Nephron (organoid): ENCODE measurements around the gene UNC5B.

ENCODE experiments used
- H3K27ac Mint-ChIP-seq, 3 experiments: 2 replicates each; pipeline ENCODE4 v1.8.0; 2020; ENCODE audit warnings: mixed read lengths in 3 of 3, mild to moderate bottlenecking in 2 of 3, moderate library complexity in 1 of 3
- H3K27me3 Mint-ChIP-seq: 2 replicates; pipeline ENCODE4 v1.8.0; 2021; ENCODE audit warnings: low read depth, mild to moderate bottlenecking, moderate library complexity, mixed read lengths
- H3K36me3 Mint-ChIP-seq: 2 replicates; pipeline ENCODE4 v1.8.0; 2020; ENCODE audit warnings: low read depth, mixed read lengths
- H3K4me1 Mint-ChIP-seq: 2 replicates; pipeline ENCODE4 v1.8.0; 2020; ENCODE audit warnings: mixed read lengths
- H3K4me3 Mint-ChIP-seq, 3 experiments: 2 replicates each; pipeline ENCODE4 v1.8.0; 2020; ENCODE audit warnings: mild to moderate bottlenecking in 3 of 3, mixed read lengths in 3 of 3, moderate library complexity in 2 of 3
- H3K9me3 Mint-ChIP-seq: 2 replicates; pipeline ENCODE4 v1.8.0; 2020; ENCODE audit warnings: mixed read lengths
- CTCF ChIP-seq, 3 experiments: fragments of 200-600 bp; sonication (generic); IDR thresholded peaks; one replicate each; pipeline ENCODE4 v1.5.0; 2021; ENCODE audit warnings: antibody characterized with exemption in 3 of 3; ENCODE audit not compliant: unreplicated experiment in 3 of 3

The UNC5B gene

GRCh38 chr10:71336632-71337031, 124.3 kb downstream of the UNC5B start:
- Mint-ChIP-seq H3K27ac (peak overlapping the region; percentile 4 to 75 (median 37)), H3K4me3 (no peak overlapping the region), H3K36me3 (no peaks in the 10 kb centered on the region), H3K4me1 (peaks cover 37% of the 10 kb centered on the region), H3K9me3 (no peaks in the 10 kb centered on the region), H3K27me3 (peaks cover 12% of the 10 kb centered on the region)
- no peak for TF ChIP-seq CTCF (IDR thresholded peaks at IDR 0.05; ENCODE audit: unreplicated experiment in 3 of 3)

GRCh38 chr10:71337219-71337701, 124.9 kb downstream of the UNC5B start:
- peaks cover 12% of the 10 kb centered on the region for H3K27me3 Mint-ChIP-seq
- no peaks in the 10 kb centered on the region for H3K36me3 Mint-ChIP-seq
- no peak for TF ChIP-seq CTCF (IDR thresholded peaks at IDR 0.05; ENCODE audit: unreplicated experiment in 3 of 3)
- no peak overlapping the region for H3K4me3 Mint-ChIP-seq
- no peaks in the 10 kb centered on the region for H3K9me3 Mint-ChIP-seq
- H3K4me1 Mint-ChIP-seq: peaks cover 40% of the 10 kb centered on the region
- peak overlapping the region in 2 of 3 experiments; percentile 38 to 75 for H3K27ac Mint-ChIP-seq

GRCh38 chr10:71338728-71339495, 126.5 kb downstream of the UNC5B start:
- Mint-ChIP-seq H3K9me3 (no peaks in the 10 kb centered on the region), H3K4me3 (no peak overlapping the region), H3K27ac (peak overlapping the region in 1 of 3 experiments; percentile 16), H3K36me3 (no peaks in the 10 kb centered on the region), H3K4me1 (peaks cover 36% of the 10 kb centered on the region), H3K27me3 (peaks cover 12% of the 10 kb centered on the region)
- TF ChIP-seq CTCF (IDR thresholded peaks at IDR 0.05; ENCODE audit: unreplicated experiment in 3 of 3): no peak

GRCh38 chr10:71339796-71340589, 127.6 kb downstream of the UNC5B start:
- peaks cover 12% of the 10 kb centered on the region for H3K27me3 Mint-ChIP-seq
- no peak overlapping the region for H3K4me3 Mint-ChIP-seq
- no peaks in the 10 kb centered on the region for H3K36me3 Mint-ChIP-seq
- H3K4me1 Mint-ChIP-seq: peaks cover 40% of the 10 kb centered on the region
- peak overlapping the region in 1 of 3 experiments; percentile 2 for H3K27ac Mint-ChIP-seq
- TF ChIP-seq CTCF (IDR thresholded peaks at IDR 0.05; ENCODE audit: unreplicated experiment in 3 of 3): no peak
- H3K9me3 Mint-ChIP-seq: no peaks in the 10 kb centered on the region

GRCh38 chr10:71342573-71343391, 130.4 kb downstream of the UNC5B start:
- H3K4me1 Mint-ChIP-seq: peaks cover 45% of the 10 kb centered on the region
- no peak overlapping the region for H3K4me3 Mint-ChIP-seq
- H3K27ac Mint-ChIP-seq: peak overlapping the region; percentile 54 to 63 (median 61)
- no peak for TF ChIP-seq CTCF (IDR thresholded peaks at IDR 0.05; ENCODE audit: unreplicated experiment in 3 of 3)
- no peaks in the 10 kb centered on the region for H3K27me3 Mint-ChIP-seq
- H3K9me3 Mint-ChIP-seq: no peaks in the 10 kb centered on the region
- H3K36me3 Mint-ChIP-seq: no peaks in the 10 kb centered on the region
